AG08395 (cell line): ENCODE results near the gene SPTAN1.

Experiments
- DNase-seq: peaks from one replicate; pipeline ENCODE4 v3.0.0; 2012; ENCODE audit warnings: mixed read lengths, low spot score

The SPTAN1 gene

GRCh38 chr9:128669786-128670185 lies 117.4 kb downstream of the SPTAN1 start:
- DNase-seq = no peak

DNA sequence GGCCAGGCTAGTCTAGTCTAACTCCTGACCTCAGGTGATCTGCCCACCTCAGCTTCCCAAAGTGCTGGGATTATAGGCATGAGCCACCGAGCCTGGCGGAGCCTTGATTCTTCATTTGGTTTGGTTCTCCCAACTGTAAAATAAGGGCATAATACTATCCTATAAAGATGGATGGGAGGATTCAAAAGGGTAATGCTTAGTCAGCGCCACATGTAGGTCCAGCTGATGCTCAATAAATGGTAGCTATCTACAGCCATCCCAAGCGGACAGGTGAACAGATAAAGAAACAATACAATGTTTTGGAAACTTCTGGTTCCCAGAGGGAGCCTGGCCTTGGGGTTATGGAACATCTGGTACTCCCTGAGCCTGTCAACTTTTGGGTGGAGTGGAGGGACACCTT lies 123.0 kb downstream of the SPTAN1 start:
- no peak for DNase-seq

GRCh38 chr9:128677794-128678193 lies 125.4 kb downstream of the SPTAN1 start:
- no peak for DNase-seq
